GM23338 (cell line): Measurements from ENCODE around the gene C1QL4. TPM values are rescaled to one million over a fixed set of nuclear protein-coding genes. Genes with fewer than 3 reads are reported as not detected.

Experiments
- ATAC-seq: fragments of 200-7000 bp; cut with Tn5 transposase; 3 replicates; pipeline ENCODE4 v1.9.1; 2020
- DNase-seq: peaks from one replicate; pipeline ENCODE4 v3.0.0-alpha.2; 2015; ENCODE audit warnings: low spot score
- H2AFZ ChIP-seq: fragments of 200-600 bp; sonication (generic); 2 replicates; pipeline ENCODE4 v1.8.0; 2016; ENCODE audit warnings: antibody characterized with exemption, mild to moderate bottlenecking, moderate library complexity
- H3F3A ChIP-seq: fragments of 200-600 bp; sonication (generic); replicated peaks from 2 replicates; pipeline ENCODE4 v1.8.0; 2017; ENCODE audit warnings: antibody characterized with exemption, mixed run types, low read depth
- H3K27ac ChIP-seq: fragments of 200-600 bp; sonication (generic); 2 replicates; pipeline ENCODE4 v1.6.1; 2016; ENCODE audit warnings: low read depth
- H3K27me3 ChIP-seq: fragments of 200-600 bp; sonication (generic); 2 replicates; pipeline ENCODE4 v1.8.0; 2016; ENCODE audit warnings: mild to moderate bottlenecking, mixed run types, moderate library complexity; ENCODE audit not compliant: insufficient read depth
- H3K36me3 ChIP-seq: fragments of 200-600 bp; sonication (generic); 2 replicates; pipeline ENCODE4 v1.8.0; 2016; ENCODE audit warnings: mild to moderate bottlenecking; ENCODE audit not compliant: insufficient read depth
- H3K4me1 ChIP-seq: fragments of 200-600 bp; sonication (generic); 2 replicates; pipeline ENCODE4 v1.8.0; 2016; ENCODE audit warnings: mild to moderate bottlenecking, moderate library complexity; ENCODE audit not compliant: insufficient read depth
- H3K4me2 ChIP-seq: fragments of 200-600 bp; sonication (generic); 2 replicates; pipeline ENCODE4 v1.7.1; 2017; ENCODE audit warnings: mixed run types
- H3K4me3 ChIP-seq: fragments of 200-600 bp; sonication (generic); 2 replicates; pipeline ENCODE4 v1.6.1; 2016; ENCODE audit warnings: mixed run types
- H3K79me2 ChIP-seq: fragments of 200-600 bp; sonication (generic); replicated peaks from 2 replicates; pipeline ENCODE4 v1.8.0; 2017; ENCODE audit warnings: mild to moderate bottlenecking; ENCODE audit not compliant: insufficient read depth
- H3K9me2 ChIP-seq: fragments of 200-600 bp; sonication (generic); 2 replicates; pipeline ENCODE4 v1.8.0; 2017; ENCODE audit not compliant: insufficient read depth
- H4K20me1 ChIP-seq: fragments of 200-600 bp; sonication (generic); replicated peaks from 2 replicates; pipeline ENCODE4 v1.8.0; 2017; ENCODE audit warnings: mild to moderate bottlenecking; ENCODE audit not compliant: insufficient read depth
- H3K27ac Mint-ChIP-seq: 2 replicates; pipeline ENCODE4 v1.8.0; 2020; ENCODE audit warnings: inconsistent platforms, mild to moderate bottlenecking, moderate library complexity, mixed read lengths
- H3K27me3 Mint-ChIP-seq: 3 replicates; pipeline ENCODE4 v1.8.0; 2022; ENCODE audit warnings: low read depth, mild to moderate bottlenecking, moderate library complexity, mixed read lengths, inconsistent platforms; ENCODE audit not compliant: insufficient read depth, poor library complexity
- H3K36me3 Mint-ChIP-seq: 3 replicates; pipeline ENCODE4 v1.8.0; 2021; ENCODE audit warnings: low read depth, mild to moderate bottlenecking, inconsistent platforms, moderate library complexity, mixed read lengths
- H3K4me1 Mint-ChIP-seq: 3 replicates; pipeline ENCODE4 v1.8.0; 2020; ENCODE audit warnings: mild to moderate bottlenecking, inconsistent platforms, mixed read lengths
- H3K4me3 Mint-ChIP-seq: 3 replicates; pipeline ENCODE4 v1.8.0; 2021; ENCODE audit warnings: moderate library complexity, mild to moderate bottlenecking, inconsistent platforms, mixed read lengths
- H3K9me3 Mint-ChIP-seq: 3 replicates; pipeline ENCODE4 v1.8.0; 2020; ENCODE audit warnings: moderate library complexity, mild to moderate bottlenecking, inconsistent platforms, mixed read lengths
- CREB1 ChIP-seq: fragments of 250-450 bp; sonication (Bioruptor Pico); IDR thresholded peaks from 2 replicates; pipeline ENCODE4 v1.5.0; 2020; ENCODE audit warnings: low read depth, mild to moderate bottlenecking, moderate library complexity
- CTCF ChIP-seq, 2 experiments: fragments of 200-600 bp in 1 of 2; sonication (generic) in 1 of 2; conservative IDR thresholded peaks; 2 replicates each; pipeline versions ENCODE4 v1.5.1 to v1.6.1; 2016 to 2017; ENCODE audit warnings: antibody characterized with exemption in 2 of 2, low read depth in 2 of 2, mild to moderate bottlenecking in 2 of 2, moderate library complexity in 1 of 2
- EZH2 ChIP-seq: fragments of 200-600 bp; sonication (generic); IDR thresholded peaks from one replicate; pipeline ENCODE4 v1.8.0; 2017; ENCODE audit warnings: antibody characterized with exemption, mild to moderate bottlenecking, low read depth; ENCODE audit not compliant: unreplicated experiment
- EZH2phosphoT487 ChIP-seq: fragments of 200-600 bp; sonication (generic); IDR thresholded peaks from one replicate; pipeline ENCODE4 v1.8.1; 2018; ENCODE audit warnings: antibody characterized with exemption; ENCODE audit not compliant: unreplicated experiment
- POLR2AphosphoS5 ChIP-seq: IDR thresholded peaks from 2 replicates; pipeline ENCODE4 v1.6.1; 2016; ENCODE audit warnings: antibody characterized with exemption, low read depth
- REST ChIP-seq: IDR thresholded peaks from one replicate; pipeline ENCODE4 v1.6.1; 2018; ENCODE audit warnings: antibody characterized with exemption; ENCODE audit not compliant: unreplicated experiment
- ZNF114 ChIP-seq: fragments of 250-450 bp; sonication (Bioruptor Pico); IDR thresholded peaks from 2 replicates; pipeline ENCODE4 v1.5.0; 2020; ENCODE audit warnings: mild to moderate bottlenecking, moderate library complexity
- ZNF331 ChIP-seq: fragments of 250-450 bp; sonication (Bioruptor Pico); IDR thresholded peaks from 2 replicates; pipeline ENCODE4 v1.5.0; 2020; ENCODE audit warnings: low read depth, mild to moderate bottlenecking, moderate library complexity
- ZNF462 ChIP-seq: fragments of 250-450 bp; sonication (Bioruptor Pico); IDR thresholded peaks from 2 replicates; pipeline ENCODE4 v1.5.0; 2020; ENCODE audit warnings: mild to moderate bottlenecking, moderate library complexity
- polyA plus RNA-seq: library from polyadenylated mRNA; unstranded; fragments of >200 nt; fragmentation: Nextera tagmentation; extraction: Ambion mirVana; gene quantifications from 2 replicates; pipeline ENCODE4 v1.2.1, GENCODE V29; 2016
- total RNA-seq: library from RNA; depleted of rRNA; stranded (reverse); fragments of >200 nt; shearing (Covaris generic); gene quantifications from 2 replicates; pipeline ENCODE4 v1.2.3, GENCODE V29; 2014

Gene C1QL4
- total and polyA plus RNA-seq, 2 experiments from 2014 or later, result not detected

GRCh38 chr12:49294804-49295081 lies 42.2 kb downstream of the C1QL4 start:
- H3K4me1 ChIP-seq, result peaks cover 25% of the 10 kb centered on the region
- peak overlapping the region; percentile 52 for H3K4me3 ChIP-seq
- H3K9me2 ChIP-seq, result no peaks in the 10 kb centered on the region
- H3K36me3 Mint-ChIP-seq, result no peaks in the 10 kb centered on the region; the same call in 2 of the 3 replicates
- ATAC-seq, result no peak
- peaks cover 83% of the 10 kb centered on the region for H3K27me3 Mint-ChIP-seq
- H3F3A ChIP-seq, result peaks cover 9% of the 10 kb centered on the region; the same call in 1 of the 2 replicates
- no peaks in the 10 kb centered on the region for H3K36me3 ChIP-seq
- H4K20me1 ChIP-seq, result no peaks in the 10 kb centered on the region
- H3K4me1 Mint-ChIP-seq, result peaks cover 22% of the 10 kb centered on the region; the same call in 2 of the 3 replicates
- H3K27ac ChIP-seq, result no peak overlapping the region
- peak; percentile 22 for TF ChIP-seq EZH2
- TF ChIP-seq ZNF462 (CRISPR knock-in tag), result no peak
- TF ChIP-seq EZH2phosphoT487, result no peak
- no peak for DNase-seq
- 0 out of 3 replicates have a peak overlapping the region, but pooled peaks have one; percentile 6 for H3K4me3 Mint-ChIP-seq
- H2AFZ ChIP-seq, result no peak overlapping the region; the same call in 1 of the 2 replicates
- no peaks in the 10 kb centered on the region for H3K9me3 Mint-ChIP-seq
- H3K27ac Mint-ChIP-seq, result no peak overlapping the region
- H3K79me2 ChIP-seq, result no peaks in the 10 kb centered on the region
- H3K27me3 ChIP-seq, result peaks cover 99% of the 10 kb centered on the region
- H3K4me2 ChIP-seq, result peak overlapping the region; percentile 81

GRCh38 chr12:49294086-49294803 lies 42.7 kb downstream of the C1QL4 start:
- H3K4me1 ChIP-seq, result peaks cover 25% of the 10 kb centered on the region
- H3K4me3 Mint-ChIP-seq, result 0 out of 3 replicates have a peak overlapping the region, but pooled peaks have one; percentile 57
- no peaks in the 10 kb centered on the region; the same call in 2 of the 3 replicates for H3K36me3 Mint-ChIP-seq
- DNase-seq, result no peak
- H3K4me2 ChIP-seq, result peak overlapping the region; percentile 81
- H3K27me3 Mint-ChIP-seq, result peaks cover 85% of the 10 kb centered on the region
- no peak overlapping the region for H3K27ac ChIP-seq
- no peak overlapping the region; the same call in 1 of the 2 replicates for H3K4me3 ChIP-seq
- no peak overlapping the region for H2AFZ ChIP-seq
- no peaks in the 10 kb centered on the region for H4K20me1 ChIP-seq
- H3K27ac Mint-ChIP-seq, result no peak overlapping the region
- peak; percentile 1; the same call in 1 of the 3 replicates for ATAC-seq
- H3K27me3 ChIP-seq, result peaks cover 99% of the 10 kb centered on the region
- no peaks in the 10 kb centered on the region for H3K36me3 ChIP-seq
- H3F3A ChIP-seq, result peaks cover 9% of the 10 kb centered on the region; the same call in 1 of the 2 replicates
- peaks cover 22% of the 10 kb centered on the region; the same call in 2 of the 3 replicates for H3K4me1 Mint-ChIP-seq
- H3K9me3 Mint-ChIP-seq, result no peaks in the 10 kb centered on the region
- no peaks in the 10 kb centered on the region for H3K9me2 ChIP-seq
- H3K79me2 ChIP-seq, result no peaks in the 10 kb centered on the region
- TF ChIP-seq EZH2phosphoT487 (no peak), REST (no peak), ZNF114 (no peak), CTCF (conservative IDR thresholded peaks at IDR 0.05; ENCODE audit: low read depth in 2 of 2) (no peak), ZNF331 (no peak), EZH2 (no peak), CREB1 (CRISPR knock-in tag) (no peak), POLR2AphosphoS5 (no peak)
